Measurements from ENCODE around the gene GPHA2. TPM values are rescaled to one million over a fixed set of nuclear protein-coding genes. Genes with fewer than 3 reads are reported as not detected.

Gene GPHA2
- total and polyA plus RNA-seq, 2 of the 13 experiments (the other 11 are each of a cell fraction or from before 2014, with no cell fraction given): 13.0 to 19.1 TPM

- TF ChIP-seq ZBTB38 (CRISPR knock-in tag; IDR thresholded peaks at IDR 0.05) (peak; percentile 71; the same call in 1 of the 2 replicates), ZFP36L2 (CRISPR knock-in tag; IDR thresholded peaks at IDR 0.05) (no peak), ZNF180 (CRISPR knock-in tag; IDR thresholded peaks at IDR 0.05; ENCODE audit: borderline replicate concordance, low read depth) (no peak), KLF9 (CRISPR knock-in tag; IDR thresholded peaks at IDR 0.05; ENCODE audit: low read depth) (no peak), ZNF292 (CRISPR knock-in tag; IDR thresholded peaks at IDR 0.05; ENCODE audit: borderline replicate concordance, low read depth) (0 out of 2 replicates have a peak, but pooled peaks have one; percentile 18), GATAD2A (CRISPR knock-in tag; IDR thresholded peaks at IDR 0.05) (peak; percentile 93), ZNF766 (CRISPR knock-in tag; IDR thresholded peaks at IDR 0.05; ENCODE audit: borderline replicate concordance) (peak; percentile 56; the same call in 1 of the 2 replicates), CBX2 (IDR thresholded peaks at IDR 0.05; ENCODE audit: low read depth, low read length) (no peak), CBX2 (CRISPR knock-in tag; IDR thresholded peaks at IDR 0.05; ENCODE audit: low read depth) (no peak), BORCS8-MEF2B (CRISPR knock-in tag; IDR thresholded peaks at IDR 0.05) (peak; percentile 95), NR2F1 (CRISPR knock-in tag; IDR thresholded peaks at IDR 0.05) (peak; percentile 98 to 99), PITX1 (CRISPR knock-in tag; IDR thresholded peaks at IDR 0.05) (peak; percentile 89), ZNF18 (CRISPR knock-in tag; IDR thresholded peaks at IDR 0.05; ENCODE audit: insufficient replicate concordance) (no peak), ZNF414 (CRISPR knock-in tag; IDR thresholded peaks at IDR 0.05) (no peak), HNRNPL (IDR thresholded peaks at IDR 0.05; ENCODE audit: low read depth, low read length) (peak; percentile 100), ZBTB21 (CRISPR knock-in tag; IDR thresholded peaks at IDR 0.05) (0 out of 2 replicates have a peak, but pooled peaks have one; percentile 27), TBL1XR1 (IDR thresholded peaks at IDR 0.05; ENCODE audit: borderline replicate concordance, low read length, partially characterized antibody) (peak; percentile 70), HMGXB3 (CRISPR knock-in tag; IDR thresholded peaks at IDR 0.05; ENCODE audit: borderline replicate concordance) (0 out of 2 replicates have a peak, but pooled peaks have one; percentile 33), KDM6A (CRISPR knock-in tag; IDR thresholded peaks at IDR 0.05; ENCODE audit: low read depth) (peak; percentile 42; the same call in 1 of the 2 replicates), ZNF101 (CRISPR knock-in tag; IDR thresholded peaks at IDR 0.05; ENCODE audit: borderline replicate concordance, low read depth) (no peak), KDM3A (CRISPR knock-in tag; IDR thresholded peaks at IDR 0.05; ENCODE audit: low read depth) (peak; percentile 88), ZNF337 (CRISPR knock-in tag; IDR thresholded peaks at IDR 0.05; ENCODE audit: borderline replicate concordance, low read depth) (peak; percentile 70; the same call in 1 of the 2 replicates), ZNF543 (CRISPR knock-in tag; IDR thresholded peaks at IDR 0.05) (no peak; the same call in 1 of the 2 replicates), HDAC2 (CRISPR knock-in tag; IDR thresholded peaks at IDR 0.05) (peak; percentile 90), ZNF776 (CRISPR knock-in tag; IDR thresholded peaks at IDR 0.05) (peak; percentile 40; the same call in 1 of the 2 replicates)
Measured at GRCh38 chr11:64894070-64894811, 41.5 kb downstream of the GPHA2 start (continued).

All from HepG2 (cell line).